ENCODE data around the gene PDLIM4.
A peak's percentile ranks its signal among the peaks of the same experiment; 100 is the strongest.

Gene PDLIM4

GRCh38 chr5:132227485-132228240, 29.8 kb upstream of the PDLIM4 start, which contains the start of gene P4HA2:
TSS of gene P4HA2 (minus strand) at chr5:132227853. CDS start at chr5:132218626, 9,227 bp downstream.
- DNase-seq, result peak; percentile 31 to 47

GRCh38 chr5:132228241-132229035, 29.1 kb upstream of the PDLIM4 start:
- no peak for DNase-seq

DNA sequence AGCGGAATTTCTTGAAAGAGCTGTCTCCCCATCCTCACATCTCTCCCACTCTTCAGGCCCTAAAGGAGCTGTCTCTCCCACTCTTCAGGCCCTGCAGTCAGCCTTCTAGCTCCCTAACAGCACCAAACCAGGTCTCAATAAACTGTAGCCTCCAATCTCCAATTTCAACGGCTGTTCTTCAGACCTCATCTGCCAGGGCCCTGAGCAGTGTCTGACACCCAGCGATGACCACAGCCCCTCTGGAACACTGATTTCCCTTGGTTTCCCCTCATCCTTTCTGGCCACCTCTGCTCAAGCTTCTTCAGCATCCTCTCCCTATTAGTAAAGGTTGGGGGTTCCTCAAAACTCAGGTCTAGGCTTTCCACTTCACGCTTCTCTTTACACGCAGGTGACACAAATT, 28.3 kb upstream of the PDLIM4 start:
- DNase-seq, result no peak

GRCh38 chr5:132230871-132231270, 26.6 kb upstream of the PDLIM4 start:
- no peak for DNase-seq

- DNase-seq, result no peak
These were observed 25.0 kb upstream of the PDLIM4 start for GRCh38 chr5:132232465-132232864.

GRCh38 chr5:132233081-132233480, 24.4 kb upstream of the PDLIM4 start:
- DNase-seq, result no peak

DNA sequence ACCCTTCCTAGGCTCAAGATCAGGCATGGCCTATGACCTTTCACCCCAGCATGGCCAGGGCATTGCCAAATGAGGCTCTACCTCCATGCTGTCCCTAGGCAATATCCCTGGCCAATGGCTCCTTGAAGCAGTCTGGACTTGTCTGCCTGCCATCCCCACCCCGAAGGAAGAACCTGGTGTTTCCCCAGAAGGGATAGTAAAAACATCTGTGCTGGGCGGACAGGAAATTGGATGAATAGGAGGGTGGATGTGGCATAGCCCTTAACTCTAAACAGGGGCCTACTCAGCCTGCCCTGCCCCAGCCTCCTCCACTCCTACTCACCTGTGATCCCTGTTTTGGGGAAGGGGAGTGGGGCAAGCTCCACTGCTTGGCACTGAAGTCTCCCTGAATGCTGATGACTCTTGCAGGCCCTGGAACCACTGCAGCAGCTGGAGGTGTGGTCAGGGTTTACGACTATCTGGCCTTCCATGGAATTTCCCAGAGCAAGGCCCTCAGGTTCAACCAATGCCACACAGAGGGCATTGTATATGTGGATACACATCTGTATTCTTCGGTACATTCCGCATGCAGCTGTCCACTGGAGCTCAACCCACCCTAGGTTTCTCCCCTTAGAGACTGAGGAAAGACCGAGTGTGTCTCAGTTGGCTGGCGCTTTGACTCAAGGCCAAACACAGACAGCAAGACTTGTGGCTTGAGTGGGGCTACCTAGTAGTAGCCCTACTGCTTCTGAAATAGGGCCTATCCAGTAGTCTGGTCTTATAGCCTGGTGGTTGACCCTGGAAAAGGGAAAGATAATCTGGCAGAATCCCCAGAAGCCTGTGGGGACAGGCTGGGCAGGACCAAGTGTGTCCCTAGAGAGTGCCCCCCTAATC, 23.4 kb upstream of the PDLIM4 start:
- DNase-seq, result no peak

DNA sequence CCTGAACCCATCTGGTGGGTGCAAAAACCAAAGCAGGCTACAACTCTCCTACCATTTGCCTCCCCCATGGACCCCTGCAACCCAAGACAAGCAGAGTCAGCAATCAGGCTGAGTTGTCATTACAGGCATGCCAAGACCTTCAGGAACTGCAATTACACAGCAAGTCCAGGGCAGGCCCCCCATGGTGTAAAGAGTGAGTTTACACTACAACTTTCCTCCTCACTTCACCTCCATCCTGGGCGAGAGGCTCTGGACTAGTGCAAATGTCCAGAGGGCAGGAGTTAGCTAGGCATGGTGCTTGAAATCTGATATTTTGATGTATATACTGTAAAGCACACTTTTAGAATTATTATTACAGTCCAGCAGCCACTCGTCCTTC, 22.8 kb upstream of the PDLIM4 start:
- no peak for DNase-seq

DNA sequence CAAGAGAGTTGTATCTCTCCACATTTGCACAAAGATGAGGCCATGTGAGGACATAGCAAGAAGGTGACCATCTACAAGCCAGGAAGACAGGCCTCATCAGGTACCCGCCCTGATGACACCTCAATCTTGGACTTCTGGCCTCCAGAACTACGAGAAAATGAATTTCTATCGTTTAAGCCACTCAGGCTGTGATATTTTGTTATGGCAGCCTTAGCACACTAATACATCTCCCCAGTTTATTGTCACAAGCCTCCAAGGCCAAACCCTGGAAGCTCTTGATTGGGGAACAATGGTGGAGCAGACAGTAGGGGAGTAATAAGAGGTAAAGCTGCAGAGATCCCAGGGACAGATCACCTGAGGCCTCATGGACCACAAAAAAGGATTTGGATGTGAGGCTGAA, 22.2 kb upstream of the PDLIM4 start:
- DNase-seq, result no peak

DNA sequence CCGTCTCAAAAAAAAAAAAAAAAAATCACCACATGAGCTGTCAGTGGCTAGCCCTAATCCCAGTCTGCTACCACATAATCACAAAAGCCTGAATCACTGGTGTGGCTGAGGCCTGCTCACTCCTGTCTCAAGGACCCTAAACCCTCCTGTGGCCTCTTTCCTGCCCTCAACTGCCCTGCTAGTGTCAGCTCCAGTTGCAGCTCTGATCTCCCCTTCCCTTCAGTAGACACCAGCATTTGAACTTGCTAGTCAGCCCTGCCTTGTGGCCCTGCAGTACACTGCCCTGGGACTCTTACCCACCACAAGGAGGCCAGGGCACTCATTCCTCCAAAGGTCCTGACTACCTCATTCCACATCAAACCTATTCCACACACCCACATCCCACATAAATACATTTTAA, 20.4 kb upstream of the PDLIM4 start:
- DNase-seq, result no peak

GRCh38 chr5:132237670-132238069, 19.8 kb upstream of the PDLIM4 start:
- no peak for DNase-seq

DNA sequence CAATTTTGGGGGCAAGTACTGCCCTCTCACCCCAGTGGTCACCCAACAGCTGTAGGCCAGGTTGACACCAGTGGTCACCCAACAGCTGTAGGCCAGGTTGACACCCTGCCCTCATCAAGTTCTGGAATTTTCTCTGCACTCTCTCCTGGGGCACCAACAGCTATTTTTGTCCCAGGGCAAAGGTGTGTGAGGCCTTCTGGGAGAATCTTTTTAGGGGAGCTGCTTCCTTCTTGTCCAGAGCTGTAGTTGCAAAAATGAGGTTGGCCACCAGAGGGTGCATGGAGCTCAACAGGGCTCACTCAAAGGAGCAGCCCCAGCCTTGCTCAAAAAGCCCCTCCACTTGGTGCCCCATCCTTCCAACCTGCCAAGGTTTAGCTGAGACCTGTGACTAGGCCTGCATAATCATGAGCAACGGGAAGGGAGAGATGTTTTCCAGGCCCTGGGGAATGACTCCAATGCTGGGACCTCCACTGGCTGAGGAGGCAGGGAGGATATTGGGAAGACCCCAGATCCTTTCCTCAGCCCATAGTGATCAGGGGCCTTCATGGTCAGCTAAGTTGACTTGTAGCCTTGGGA, 19.2 kb upstream of the PDLIM4 start:
- DNase-seq, result peak; percentile 62 to 70

DNA sequence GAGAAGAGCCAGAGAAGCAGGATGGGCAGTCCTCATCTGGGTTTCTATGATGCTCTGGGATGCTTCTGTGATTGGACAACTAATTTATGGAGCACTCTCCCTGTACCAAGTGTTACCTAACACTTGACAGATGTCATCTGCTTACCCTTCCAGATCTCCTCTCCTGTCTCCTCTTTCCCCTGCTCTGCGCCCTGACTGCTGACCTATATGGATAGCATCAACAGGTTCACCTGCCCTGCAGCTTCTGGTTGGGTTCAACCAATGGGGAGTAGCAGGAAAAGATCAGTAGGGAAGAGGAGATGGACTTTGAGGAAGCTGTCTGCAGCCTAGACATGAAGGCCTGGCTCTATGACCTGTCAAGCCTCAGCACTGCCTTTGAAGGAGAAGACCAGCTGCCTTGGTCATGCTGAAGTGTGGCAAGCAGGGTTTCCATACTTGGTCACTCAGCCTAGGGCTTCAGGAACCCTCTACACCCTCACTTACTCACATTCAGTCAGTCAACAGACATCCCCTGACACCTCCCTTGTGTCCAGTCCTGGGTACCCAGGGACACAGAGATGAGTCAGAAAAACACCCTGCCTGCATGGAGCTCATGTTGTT, 18.5 kb upstream of the PDLIM4 start:
- no peak for DNase-seq

GRCh38 chr5:132239776-132240175, 17.7 kb upstream of the PDLIM4 start:
- DNase-seq, result no peak

DNA sequence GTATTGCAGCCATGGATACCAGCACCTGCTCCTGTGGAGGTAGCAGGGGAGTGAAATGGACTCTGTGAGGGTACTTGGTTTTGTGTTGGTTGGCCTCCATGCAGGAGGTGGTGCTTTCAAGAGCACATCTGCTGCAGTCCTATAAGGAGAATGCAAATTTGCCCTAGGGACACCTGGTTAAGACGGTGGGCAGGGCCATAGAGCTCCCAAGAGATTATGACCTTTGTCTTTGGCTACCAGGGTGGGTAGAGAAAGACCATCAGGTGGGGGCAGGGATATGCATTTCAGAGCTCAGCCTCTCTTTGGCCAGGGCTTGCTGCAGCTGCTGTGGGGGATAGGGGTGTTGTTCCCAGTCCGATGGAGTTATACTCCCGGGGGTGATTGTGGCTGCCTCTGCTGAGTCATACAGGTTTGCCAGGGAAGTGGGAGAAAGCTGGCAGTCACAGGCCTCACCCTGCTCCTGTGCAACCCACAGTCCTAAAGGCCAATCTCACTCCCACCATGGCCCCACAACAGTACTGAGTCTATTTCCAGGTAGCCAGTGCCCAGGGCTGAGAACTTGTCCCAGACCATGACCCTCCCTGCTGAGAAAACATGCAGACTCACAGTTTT, 14.0 kb upstream of the PDLIM4 start:
- no peak for DNase-seq

- no peak for DNase-seq
These were observed 11.9 kb upstream of the PDLIM4 start for GRCh38 chr5:132245593-132245992.

DNA sequence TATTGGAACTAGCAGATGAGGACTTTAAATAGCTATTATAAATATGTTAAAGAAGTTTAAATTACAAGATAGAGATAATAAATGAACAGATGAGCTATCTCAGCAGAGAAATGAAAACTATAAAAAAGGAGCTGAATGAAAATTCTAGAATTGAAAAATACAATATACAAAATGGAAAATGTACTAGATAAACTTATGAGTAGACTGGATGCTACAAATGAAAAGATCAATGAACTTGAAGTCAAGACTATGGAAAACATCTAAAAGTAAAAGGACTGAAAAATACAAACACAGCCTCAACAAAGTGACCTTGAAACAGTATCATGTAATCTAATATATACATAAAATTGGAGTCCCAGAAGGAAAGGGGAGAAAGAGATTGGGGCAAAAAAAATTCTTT, 10.7 kb upstream of the PDLIM4 start:
- DNase-seq, result no peak

- no peak for DNase-seq
These were observed 6.9 kb upstream of the PDLIM4 start for GRCh38 chr5:132250547-132250946.

DNA sequence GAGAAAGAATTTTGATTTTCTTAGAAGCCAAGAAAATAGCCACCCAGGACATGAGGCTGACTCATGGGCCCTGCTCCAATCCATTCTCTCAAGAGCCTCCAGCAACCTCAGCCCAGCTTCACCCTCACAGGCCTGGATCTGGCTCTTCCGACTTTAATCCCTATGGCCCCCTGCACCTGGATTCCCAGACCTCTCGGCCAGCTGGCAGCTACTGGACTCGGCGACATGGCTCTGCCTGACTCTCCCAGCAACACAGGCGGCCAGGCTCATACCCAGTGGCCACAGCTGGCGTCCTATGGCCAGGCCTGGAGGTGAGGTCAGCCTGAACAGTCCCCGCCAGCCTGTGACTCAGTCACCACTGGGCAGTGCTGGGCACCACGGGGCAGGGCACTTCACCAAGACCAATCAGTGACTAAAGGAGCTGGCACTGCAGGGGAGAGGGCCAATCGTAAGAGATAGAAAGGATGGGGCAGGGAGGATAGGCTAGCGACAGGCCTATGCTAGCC, 6.2 kb upstream of the PDLIM4 start:
- DNase-seq, result no peak

DNA sequence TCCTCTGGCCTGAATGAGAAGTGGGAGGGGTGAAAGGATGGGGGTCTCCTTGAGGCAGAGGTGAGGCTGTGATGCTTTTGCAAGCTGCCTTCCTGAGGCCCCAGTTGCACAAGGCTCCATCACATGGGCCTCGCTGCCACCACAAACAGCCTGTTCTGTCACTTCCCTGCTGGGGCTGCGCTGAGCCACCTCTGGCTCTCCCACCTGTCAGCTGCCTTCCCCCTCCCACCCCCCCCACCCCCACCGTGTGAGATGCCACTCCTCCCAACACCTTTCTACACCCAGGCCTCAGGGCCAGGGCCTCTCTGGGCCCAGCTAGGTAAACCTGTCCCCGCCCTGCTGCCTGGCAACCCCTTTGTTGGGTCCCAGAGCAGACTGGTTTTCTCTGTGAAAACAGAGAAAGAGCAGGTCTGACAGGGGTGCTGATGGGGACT, 4.5 kb upstream of the PDLIM4 start:
- no peak for DNase-seq

- DNase-seq, result no peak
These were observed 3.8 kb upstream of the PDLIM4 start for GRCh38 chr5:132253452-132254320.

All from CD4-positive, alpha-beta T cell treated with Interferon alpha-2 for 1 hour (primary cell).